ENCODE measurements around the gene DLGAP1. TPM values are rescaled to one million over a fixed set of nuclear protein-coding genes. Genes with fewer than 3 reads are reported as not detected.
"Not testable (repeated sequence)": the region's sequence is repeated elsewhere in the genome, so short reads cannot be mapped to it uniquely, and the experiment has no call there.

Gene DLGAP1
- total and polyA plus RNA-seq, 4 donors: 0.54 to 11.8 (median 3.1) TPM

DNA sequence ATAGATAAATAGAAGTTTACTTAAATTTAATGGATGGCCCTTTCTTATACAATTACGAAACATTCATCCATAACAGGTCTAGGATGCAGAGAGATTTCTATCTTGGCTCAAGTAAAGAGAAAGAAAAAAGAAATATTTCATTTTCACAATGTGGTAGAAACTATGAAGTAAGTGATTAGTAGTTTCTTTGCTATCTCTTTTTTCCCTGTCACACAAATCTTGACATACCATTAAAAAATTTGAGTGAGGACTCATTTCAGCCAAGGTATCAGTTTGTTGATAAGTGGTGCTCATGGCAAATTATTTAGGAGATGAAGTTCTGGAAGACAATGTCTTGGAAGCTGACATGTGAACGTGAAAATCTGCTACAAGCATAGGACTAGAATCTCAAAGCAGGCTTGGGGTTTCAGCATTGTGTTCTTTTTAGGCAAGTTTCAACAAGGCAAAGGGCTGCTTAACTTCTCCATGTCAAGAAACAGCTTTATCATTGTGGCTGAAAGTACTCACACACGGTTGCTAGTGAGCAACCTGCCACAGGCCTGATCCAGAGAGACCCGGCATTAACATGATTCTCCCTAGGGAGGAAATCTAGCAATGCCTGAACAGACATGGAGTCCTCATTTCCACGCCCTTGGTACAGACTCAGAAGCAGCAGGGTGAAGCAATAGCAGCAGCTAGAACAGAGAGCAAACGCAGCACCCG is 414.6 kb downstream of the DLGAP1 start:
- 75 to 79% methylated on average over 7 of the region's 7 CpGs for WGBS, 2 donors
- Histone ChIP-seq H3K9me3 (ENCODE audit: control insufficient read depth in 4 of 4, insufficient read depth in 3 of 4, low read length in 3 of 4) (no peaks in the 10 kb centered on the region), H3K27me3 (ENCODE audit: control insufficient read depth in 3 of 3, insufficient read depth in 3 of 3, low read length in 2 of 3) (no peaks in the 10 kb centered on the region), H3K27ac (ENCODE audit: low read depth in 1 of 2, low read length in 1 of 2) (no peak overlapping the region), H3K4me3 (no peak overlapping the region), H3K4me1 (ENCODE audit: control insufficient read depth in 5 of 5, insufficient read depth in 5 of 5, low read length in 5 of 5) (no peaks in the 10 kb centered on the region), H3K9ac (ENCODE audit: insufficient read depth in 1 of 2, low read length in 2 of 2) (no peak overlapping the region), H3K36me3 (ENCODE audit: control insufficient read depth in 4 of 4, insufficient read depth in 4 of 4, low read length in 4 of 4) (no peaks in the 10 kb centered on the region)
- TF ChIP-seq, protein P1, sequence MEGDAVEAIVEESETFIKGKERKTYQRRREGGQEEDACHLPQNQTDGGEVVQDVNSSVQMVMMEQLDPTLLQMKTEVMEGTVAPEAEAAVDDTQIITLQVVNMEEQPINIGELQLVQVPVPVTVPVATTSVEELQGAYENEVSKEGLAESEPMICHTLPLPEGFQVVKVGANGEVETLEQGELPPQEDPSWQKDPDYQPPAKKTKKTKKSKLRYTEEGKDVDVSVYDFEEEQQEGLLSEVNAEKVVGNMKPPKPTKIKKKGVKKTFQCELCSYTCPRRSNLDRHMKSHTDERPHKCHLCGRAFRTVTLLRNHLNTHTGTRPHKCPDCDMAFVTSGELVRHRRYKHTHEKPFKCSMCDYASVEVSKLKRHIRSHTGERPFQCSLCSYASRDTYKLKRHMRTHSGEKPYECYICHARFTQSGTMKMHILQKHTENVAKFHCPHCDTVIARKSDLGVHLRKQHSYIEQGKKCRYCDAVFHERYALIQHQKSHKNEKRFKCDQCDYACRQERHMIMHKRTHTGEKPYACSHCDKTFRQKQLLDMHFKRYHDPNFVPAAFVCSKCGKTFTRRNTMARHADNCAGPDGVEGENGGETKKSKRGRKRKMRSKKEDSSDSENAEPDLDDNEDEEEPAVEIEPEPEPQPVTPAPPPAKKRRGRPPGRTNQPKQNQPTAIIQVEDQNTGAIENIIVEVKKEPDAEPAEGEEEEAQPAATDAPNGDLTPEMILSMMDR (IDR thresholded peaks at IDR 0.05; ENCODE audit: control extremely low read depth, extremely low read depth): no peak
- DNase-seq (no peak), ATAC-seq (ENCODE audit: insufficient read depth, low FRiP score) (no peak)

- ATAC-seq (ENCODE audit: insufficient read depth, low FRiP score) (no peak), DNase-seq (no peak)
- Histone ChIP-seq H3K27ac (ENCODE audit: low read depth in 1 of 2, low read length in 1 of 2) (no peak overlapping the region), H3K27me3 (ENCODE audit: control insufficient read depth in 3 of 3, insufficient read depth in 3 of 3, low read length in 2 of 3) (no peaks in the 10 kb centered on the region), H3K9ac (ENCODE audit: insufficient read depth in 1 of 2, low read length in 2 of 2) (no peak overlapping the region), H3K4me1 (ENCODE audit: control insufficient read depth in 5 of 5, insufficient read depth in 5 of 5, low read length in 5 of 5) (no peaks in the 10 kb centered on the region), H3K36me3 (ENCODE audit: control insufficient read depth in 4 of 4, insufficient read depth in 4 of 4, low read length in 4 of 4) (no peaks in the 10 kb centered on the region), H3K9me3 (ENCODE audit: control insufficient read depth in 4 of 4, insufficient read depth in 3 of 4, low read length in 3 of 4) (no peaks in the 10 kb centered on the region), H3K4me3 (no peak overlapping the region)
- TF ChIP-seq, protein P1 (IDR thresholded peaks at IDR 0.05; ENCODE audit: control extremely low read depth, extremely low read depth): no peak
- WGBS, 2 donors: 23 to 37% methylated on average over 6 of the region's 6 CpGs
Measured at GRCh38 chr18:4035521-4035920, 419.6 kb downstream of the DLGAP1 start.

- not testable (repeated sequence) for H3K36me3 ChIP-seq (ENCODE audit: control insufficient read depth in 4 of 4, insufficient read depth in 4 of 4, low read length in 4 of 4); H3K4me1 ChIP-seq (ENCODE audit: control insufficient read depth in 5 of 5, insufficient read depth in 5 of 5, low read length in 5 of 5); H3K9ac ChIP-seq (ENCODE audit: insufficient read depth in 1 of 2, low read length in 2 of 2); H3K27me3 ChIP-seq (ENCODE audit: control insufficient read depth in 3 of 3, insufficient read depth in 3 of 3, low read length in 2 of 3); DNase-seq; H3K9me3 ChIP-seq (ENCODE audit: control insufficient read depth in 4 of 4, insufficient read depth in 3 of 4, low read length in 3 of 4); H3K4me3 ChIP-seq; H3K27ac ChIP-seq (ENCODE audit: low read depth in 1 of 2, low read length in 1 of 2); ATAC-seq (ENCODE audit: insufficient read depth, low FRiP score)
- WGBS, 2 donors: 87 to 96% methylated on average over 4 of the region's 4 CpGs
Measured at GRCh38 chr18:4034815-4035214, 420.3 kb downstream of the DLGAP1 start.

DNA sequence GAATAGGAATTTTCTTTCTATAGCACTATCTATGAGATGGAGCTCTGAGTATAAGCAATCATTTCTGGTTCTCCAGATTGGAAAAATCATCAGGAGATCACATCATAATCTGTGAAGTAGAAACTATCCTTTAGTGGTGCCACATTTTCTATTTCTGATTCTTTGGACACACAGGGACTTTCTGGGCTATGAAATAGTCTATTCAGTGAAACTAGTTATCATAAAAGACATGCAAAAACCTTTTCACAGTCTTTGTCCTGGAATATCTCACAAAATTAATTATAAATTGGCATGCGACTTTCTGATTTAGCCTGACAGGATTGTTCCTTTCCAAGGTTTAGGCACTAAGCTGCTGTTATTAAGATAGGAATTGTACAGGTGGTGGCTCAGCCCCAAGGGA is 428.6 kb downstream of the DLGAP1 start:
- H3K9me3 ChIP-seq (ENCODE audit: control insufficient read depth in 4 of 4, insufficient read depth in 3 of 4, low read length in 3 of 4): peaks cover 0 to 2% (median under 1%) of the 10 kb centered on the region in 4 donors
- H3K36me3 ChIP-seq (ENCODE audit: control insufficient read depth in 4 of 4, insufficient read depth in 4 of 4, low read length in 4 of 4): no peaks in the 10 kb centered on the region
- DNase-seq (no peak), ATAC-seq (ENCODE audit: insufficient read depth, low FRiP score) (no peak)
- 86 to 91% methylated on average over 1 of the region's 1 CpG for WGBS, 2 donors
- no peak overlapping the region for H3K9ac ChIP-seq (ENCODE audit: insufficient read depth in 1 of 2, low read length in 2 of 2)
- no peak overlapping the region for H3K4me3 ChIP-seq
- H3K27me3 ChIP-seq (ENCODE audit: control insufficient read depth in 3 of 3, insufficient read depth in 3 of 3, low read length in 2 of 3): no peaks in the 10 kb centered on the region
- TF ChIP-seq, protein P1 (IDR thresholded peaks at IDR 0.05; ENCODE audit: control extremely low read depth, extremely low read depth): no peak
- no peaks in the 10 kb centered on the region for H3K4me1 ChIP-seq (ENCODE audit: control insufficient read depth in 5 of 5, insufficient read depth in 5 of 5, low read length in 5 of 5)
- H3K27ac ChIP-seq (ENCODE audit: low read depth in 1 of 2, low read length in 1 of 2): no peak overlapping the region

Measured in lung (tissue), 12 donors.